Mesendoderm (in vitro differentiated cells): ENCODE data around the gene ATP11C.
"Not testable (repeated sequence)": the region's sequence is repeated elsewhere in the genome, so short reads cannot be mapped to it uniquely, and the experiment has no call there.

Experiments used
- DNase-seq: peaks from one replicate; pipeline ENCODE4 v3.0.0; 2013
- H2AK5ac ChIP-seq: 2 replicates; pipeline ENCODE4 v1.6.1; 2013; ENCODE audit warnings: low read length, inconsistent platforms
- H2BK120ac ChIP-seq: 2 replicates; pipeline ENCODE4 v1.6.1; 2013; ENCODE audit warnings: low read depth, mild to moderate bottlenecking, low read length, moderate library complexity, mixed read lengths
- H2BK15ac ChIP-seq: replicated peaks from 2 replicates; pipeline ENCODE4 v1.6.1; 2013; ENCODE audit warnings: low read depth, mild to moderate bottlenecking, moderate library complexity
- H2BK5ac ChIP-seq: 2 replicates; pipeline ENCODE4 v1.6.1; 2013; ENCODE audit warnings: low read length, inconsistent platforms
- H3K18ac ChIP-seq: 2 replicates; pipeline ENCODE4 v1.6.1; 2013; ENCODE audit warnings: mild to moderate bottlenecking, low read length, mixed read lengths
- H3K23ac ChIP-seq: one replicate; pipeline ENCODE4 v1.6.1; 2013; ENCODE audit warnings: low read length
- H3K27ac ChIP-seq: 2 replicates; pipeline ENCODE4 v1.5.1; 2013; ENCODE audit warnings: low read depth, mild to moderate bottlenecking, inconsistent platforms, low read length, moderate library complexity
- H3K27me3 ChIP-seq: 2 replicates; pipeline ENCODE4 v1.6.1; 2013; ENCODE audit warnings: low read length, control low read depth, mild to moderate bottlenecking, inconsistent platforms; ENCODE audit not compliant: insufficient read depth, poor library complexity
- H3K36me3 ChIP-seq: 2 replicates; pipeline ENCODE4 v1.6.1; 2013; ENCODE audit warnings: low read length, inconsistent platforms; ENCODE audit not compliant: control insufficient read depth, insufficient read depth
- H3K4ac ChIP-seq: one replicate; pipeline ENCODE4 v1.6.1; 2013; ENCODE audit warnings: low read depth, mild to moderate bottlenecking, low read length, moderate library complexity
- H3K4me1 ChIP-seq: 2 replicates; pipeline ENCODE4 v1.6.1; 2013; ENCODE audit warnings: low read depth, low read length, inconsistent platforms; ENCODE audit not compliant: control insufficient read depth
- H3K4me2 ChIP-seq: 2 replicates; pipeline ENCODE4 v1.6.1; 2013; ENCODE audit warnings: low read length
- H3K4me3 ChIP-seq: 2 replicates; pipeline ENCODE4 v1.5.1; 2013; ENCODE audit warnings: mild to moderate bottlenecking, low read length
- H3K56ac ChIP-seq: one replicate; pipeline ENCODE4 v1.6.1; 2013; ENCODE audit warnings: low read length
- H3K79me1 ChIP-seq: 2 replicates; pipeline ENCODE4 v1.6.1; 2013; ENCODE audit warnings: low read length, inconsistent platforms
- H3K79me2 ChIP-seq: 2 replicates; pipeline ENCODE4 v1.6.1; 2013; ENCODE audit warnings: mild to moderate bottlenecking, low read length; ENCODE audit not compliant: control insufficient read depth, insufficient read depth
- H3K9ac ChIP-seq: 2 replicates; pipeline ENCODE4 v1.6.1; 2013; ENCODE audit warnings: low read length, inconsistent platforms
- H4K5ac ChIP-seq: one replicate; pipeline ENCODE4 v1.6.1; 2013; ENCODE audit warnings: low read length
- H4K8ac ChIP-seq: one replicate; pipeline ENCODE4 v1.6.1; 2013; ENCODE audit warnings: low read depth, mild to moderate bottlenecking, control low read depth, low read length, moderate library complexity
- WGBS: extraction: QIAGEN DNeasy Blood & Tissue Kit; methylation state at CpG from one replicate; pipeline ENCODE4 v1.1.7; 2013; ENCODE audit warnings: low lambda C conversion rate, missing lambda C conversion rate; ENCODE audit not compliant: insufficient coverage; ENCODE audit errors: extremely low coverage; 5-methylcytosine and 5-hydroxymethylcytosine counted together

Gene ATP11C

GRCh38 chrX:139969286-139969685 is 36.4 kb upstream of the ATP11C start:
- Histone ChIP-seq H3K18ac (no peak overlapping the region), H3K27me3 (no peaks in the 10 kb centered on the region), H3K79me1 (no peaks in the 10 kb centered on the region), H3K27ac (no peak overlapping the region), H3K36me3 (no peaks in the 10 kb centered on the region), H3K9ac (no peak overlapping the region), H4K5ac (no peak overlapping the region), H3K56ac (no peak overlapping the region), H3K4me1 (no peaks in the 10 kb centered on the region), H3K79me2 (no peaks in the 10 kb centered on the region), H2BK15ac (no peak overlapping the region), H3K4me2 (no peak overlapping the region), H2AK5ac (no peak overlapping the region), H4K8ac (no peak overlapping the region), H3K4me3 (no peak overlapping the region), H3K4ac (no peak overlapping the region), H2BK120ac (no peak overlapping the region), H2BK5ac (no peak overlapping the region), H3K23ac (no peak overlapping the region)
- peak; percentile 28 for DNase-seq
- WGBS, result no CpG with 5 or more reads among the region's 2 CpGs

- no peak overlapping the region for H3K18ac ChIP-seq
- H3K79me1 ChIP-seq, result no peaks in the 10 kb centered on the region
- no peak overlapping the region for H2BK120ac ChIP-seq
- H2BK5ac ChIP-seq, result no peak overlapping the region
- H3K4me3 ChIP-seq, result no peak overlapping the region
- H3K23ac ChIP-seq, result no peak overlapping the region
- H3K56ac ChIP-seq, result no peak overlapping the region
- no peaks in the 10 kb centered on the region for H3K79me2 ChIP-seq
- no peak overlapping the region for H4K8ac ChIP-seq
- no peaks in the 10 kb centered on the region for H3K4me1 ChIP-seq
- no peak overlapping the region for H3K4me2 ChIP-seq
- no peak overlapping the region for H3K4ac ChIP-seq
- H3K36me3 ChIP-seq, result no peaks in the 10 kb centered on the region
- no peak overlapping the region for H2AK5ac ChIP-seq
- H3K27me3 ChIP-seq, result no peaks in the 10 kb centered on the region
- no CpG with 5 or more reads among the region's 3 CpGs for WGBS
- no peak overlapping the region for H2BK15ac ChIP-seq
- H3K27ac ChIP-seq, result no peak overlapping the region
- H3K9ac ChIP-seq, result no peak overlapping the region
- no peak overlapping the region for H4K5ac ChIP-seq
- no peak for DNase-seq
Measured at GRCh38 chrX:139967750-139968149, 34.9 kb upstream of the ATP11C start.

DNA sequence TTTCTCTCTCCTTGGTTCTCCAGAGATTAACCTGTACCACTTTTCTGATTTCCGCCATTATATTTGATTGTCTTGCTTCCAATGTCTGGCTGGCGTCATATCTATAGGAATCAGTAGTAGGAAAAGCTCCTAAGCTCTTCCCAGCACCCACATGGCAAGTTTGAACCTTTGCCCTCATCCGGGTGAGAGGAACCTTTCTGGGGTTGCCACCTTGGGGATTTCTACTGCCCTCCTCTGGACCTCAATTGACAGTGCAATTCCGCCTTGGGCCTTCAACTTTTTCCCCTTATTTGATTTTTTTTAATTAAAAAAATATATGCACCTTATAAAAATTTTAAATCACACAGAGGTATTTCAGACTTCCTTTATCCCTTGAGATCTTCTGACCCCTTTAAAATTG is 34.4 kb upstream of the ATP11C start:
- H4K8ac ChIP-seq, result no peak overlapping the region
- no peak overlapping the region for H3K56ac ChIP-seq
- H2BK5ac ChIP-seq, result no peak overlapping the region
- H3K36me3 ChIP-seq, result no peaks in the 10 kb centered on the region
- H2BK120ac ChIP-seq, result no peak overlapping the region
- H3K27ac ChIP-seq, result no peak overlapping the region
- H3K23ac ChIP-seq, result no peak overlapping the region
- no peak overlapping the region for H2AK5ac ChIP-seq
- no peak overlapping the region for H3K4me2 ChIP-seq
- no CpG with 5 or more reads among the region's 4 CpGs for WGBS
- H3K79me1 ChIP-seq, result no peaks in the 10 kb centered on the region
- no peak overlapping the region for H3K9ac ChIP-seq
- H3K4me3 ChIP-seq, result no peak overlapping the region
- H3K79me2 ChIP-seq, result no peaks in the 10 kb centered on the region
- no peak overlapping the region for H3K18ac ChIP-seq
- DNase-seq, result peak; percentile 30
- no peaks in the 10 kb centered on the region for H3K4me1 ChIP-seq
- H2BK15ac ChIP-seq, result no peak overlapping the region
- no peak overlapping the region for H4K5ac ChIP-seq
- no peak overlapping the region for H3K4ac ChIP-seq
- H3K27me3 ChIP-seq, result no peaks in the 10 kb centered on the region

GRCh38 chrX:139966159-139966558 is 33.3 kb upstream of the ATP11C start:
- H3K4me1 ChIP-seq, H3K27ac ChIP-seq, H3K4me2 ChIP-seq, H3K56ac ChIP-seq, DNase-seq, H2BK15ac ChIP-seq, H3K23ac ChIP-seq, H3K9ac ChIP-seq, H3K36me3 ChIP-seq, H3K27me3 ChIP-seq, H3K79me1 ChIP-seq, H3K4ac ChIP-seq, H2BK5ac ChIP-seq, H2BK120ac ChIP-seq, H4K8ac ChIP-seq, H3K4me3 ChIP-seq, H2AK5ac ChIP-seq, H3K18ac ChIP-seq, H3K79me2 ChIP-seq, H4K5ac ChIP-seq: not testable (repeated sequence)
- WGBS, result no CpG with 5 or more reads among the region's 3 CpGs

GRCh38 chrX:139965421-139965820 is 32.6 kb upstream of the ATP11C start, which contains the start of gene CXorf66:
CXorf66 (minus strand) TSS chrX:139965521; CDS start chrX:139965496, 25 bp downstream.
- Histone ChIP-seq H3K36me3 (no peaks in the 10 kb centered on the region), H3K4me1 (no peaks in the 10 kb centered on the region), H3K27me3 (no peaks in the 10 kb centered on the region), H3K18ac (no peak within 1 kb of the TSS), H4K8ac (no peak within 1 kb of the TSS), H3K9ac (no peak within 1 kb of the TSS), H3K27ac (no peak within 1 kb of the TSS), H3K4me3 (no peak within 1 kb of the TSS), H3K79me2 (no peaks in the 10 kb centered on the region), H2BK5ac (no peak within 1 kb of the TSS), H2BK120ac (no peak within 1 kb of the TSS), H2BK15ac (no peak within 1 kb of the TSS), H3K56ac (no peak within 1 kb of the TSS), H3K79me1 (no peaks in the 10 kb centered on the region), H3K4me2 (no peak within 1 kb of the TSS), H3K23ac (no peak within 1 kb of the TSS), H3K4ac (no peak within 1 kb of the TSS), H4K5ac (no peak within 1 kb of the TSS), H2AK5ac (no peak within 1 kb of the TSS)
- no CpG with 5 or more reads among the region's 7 CpGs for WGBS
- DNase-seq, result no peak

- not testable (repeated sequence) for H3K27ac ChIP-seq, H3K56ac ChIP-seq, H2BK15ac ChIP-seq, H4K8ac ChIP-seq, H4K5ac ChIP-seq, H3K79me1 ChIP-seq, H2BK5ac ChIP-seq, H3K27me3 ChIP-seq, H3K4me3 ChIP-seq, H3K23ac ChIP-seq, H3K36me3 ChIP-seq, DNase-seq, H2AK5ac ChIP-seq, H3K4me2 ChIP-seq, H3K18ac ChIP-seq, H3K4ac ChIP-seq, H3K79me2 ChIP-seq, H3K9ac ChIP-seq, H2BK120ac ChIP-seq, H3K4me1 ChIP-seq
- no CpG with 5 or more reads among the region's 2 CpGs for WGBS
Measured at GRCh38 chrX:139961091-139961490, 28.2 kb upstream of the ATP11C start.
